GM21367 (cell line): Measurements from ENCODE around the gene TUBB4B.

Experiments used
- ATAC-seq: cut with Tn5 transposase; IDR thresholded peaks from one replicate; pipeline ENCODE4 v1.9.1; 2021; ENCODE audit not compliant: unreplicated experiment

TUBB4B gene

DNA sequence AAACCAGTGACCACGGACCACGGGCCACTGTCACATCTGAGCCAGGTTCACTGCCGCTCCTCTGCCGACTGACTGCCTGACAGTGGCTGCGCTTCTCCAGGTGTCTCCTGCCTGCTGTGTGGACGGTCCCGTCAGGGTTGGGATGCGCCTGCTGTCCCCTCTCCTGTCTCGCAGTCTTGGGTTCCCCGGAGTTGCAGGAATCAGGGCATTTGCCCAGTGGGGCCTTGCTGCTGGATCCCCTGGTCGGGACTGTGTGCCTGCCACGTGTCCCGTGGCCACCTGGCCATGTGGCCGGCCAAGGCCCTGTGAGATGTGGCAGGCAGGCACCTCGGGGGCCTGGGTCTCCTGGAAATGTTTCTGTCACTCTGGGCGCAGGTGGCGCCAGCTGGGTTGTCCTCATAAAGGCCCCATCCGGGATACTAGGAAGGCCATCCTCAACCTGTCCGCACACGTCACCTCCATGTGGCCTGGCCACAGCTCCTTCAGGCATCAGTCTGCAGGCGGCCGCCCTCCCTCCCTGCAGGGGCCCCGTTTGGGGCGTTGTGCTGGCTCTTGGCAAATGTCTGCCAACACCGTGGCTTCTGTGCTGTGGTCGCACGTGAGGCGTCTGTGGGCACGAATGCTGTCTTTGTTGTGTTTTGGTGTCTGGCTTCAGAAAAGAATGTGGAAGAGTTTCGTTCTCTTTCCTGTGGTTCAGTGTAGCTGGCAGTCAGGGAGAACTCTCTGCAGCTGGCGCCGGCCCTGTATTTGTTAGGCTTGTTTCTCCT, 30.0 kb downstream of the TUBB4B start:
- ATAC-seq = no peak

DNA sequence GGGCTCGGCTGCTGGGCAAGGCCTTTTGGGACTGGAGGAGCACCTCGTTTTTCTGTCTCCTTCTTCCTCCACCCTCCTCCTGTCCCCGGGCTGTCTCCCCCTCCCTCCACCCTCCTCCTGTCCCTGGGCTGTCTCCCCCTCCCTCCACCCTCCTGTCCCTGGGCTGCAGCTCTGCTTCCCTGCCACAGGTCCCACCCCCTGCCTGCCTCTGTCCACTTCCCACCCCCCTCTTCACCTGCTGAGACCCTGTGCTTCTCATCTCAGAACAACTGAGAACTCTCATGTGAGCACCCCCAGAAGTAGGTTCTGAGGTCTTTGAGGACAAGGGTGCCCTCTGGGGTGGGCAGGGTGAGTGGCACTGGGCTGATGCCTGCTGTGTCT, 30.6 kb downstream of the TUBB4B start:
- ATAC-seq = no peak

GRCh38 chr9:137272241-137273094, 31.4 kb downstream of the TUBB4B start:
- no peak for ATAC-seq

- ATAC-seq = no peak
Measured at GRCh38 chr9:137273095-137273490, 32.0 kb downstream of the TUBB4B start.

GRCh38 chr9:137273611-137274320, 32.7 kb downstream of the TUBB4B start:
- no peak for ATAC-seq

DNA sequence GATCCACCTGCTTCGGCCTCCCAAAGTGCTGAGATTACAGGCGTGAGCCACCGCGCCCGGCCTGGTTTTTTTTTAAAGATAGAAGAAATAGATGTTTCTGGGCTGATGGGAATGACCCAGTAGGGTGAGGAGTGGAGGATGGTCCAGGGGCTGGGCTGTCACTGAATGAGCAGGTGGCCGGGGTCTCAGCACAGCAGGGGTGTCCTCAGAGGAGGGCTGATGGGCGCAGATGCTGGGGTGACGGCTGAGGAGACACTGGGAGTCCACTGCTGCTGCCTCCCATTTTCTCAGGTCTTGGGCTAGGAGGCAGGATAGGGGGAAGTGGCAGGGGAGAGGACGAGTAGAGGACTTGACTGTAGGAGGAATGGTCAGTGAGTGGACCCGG, 34.1 kb downstream of the TUBB4B start:
- ATAC-seq = no peak

- no peak for ATAC-seq
Measured at GRCh38 chr9:137275588-137276472, 34.7 kb downstream of the TUBB4B start.

GRCh38 chr9:137276473-137277328, 35.6 kb downstream of the TUBB4B start:
- no peak for ATAC-seq

DNA sequence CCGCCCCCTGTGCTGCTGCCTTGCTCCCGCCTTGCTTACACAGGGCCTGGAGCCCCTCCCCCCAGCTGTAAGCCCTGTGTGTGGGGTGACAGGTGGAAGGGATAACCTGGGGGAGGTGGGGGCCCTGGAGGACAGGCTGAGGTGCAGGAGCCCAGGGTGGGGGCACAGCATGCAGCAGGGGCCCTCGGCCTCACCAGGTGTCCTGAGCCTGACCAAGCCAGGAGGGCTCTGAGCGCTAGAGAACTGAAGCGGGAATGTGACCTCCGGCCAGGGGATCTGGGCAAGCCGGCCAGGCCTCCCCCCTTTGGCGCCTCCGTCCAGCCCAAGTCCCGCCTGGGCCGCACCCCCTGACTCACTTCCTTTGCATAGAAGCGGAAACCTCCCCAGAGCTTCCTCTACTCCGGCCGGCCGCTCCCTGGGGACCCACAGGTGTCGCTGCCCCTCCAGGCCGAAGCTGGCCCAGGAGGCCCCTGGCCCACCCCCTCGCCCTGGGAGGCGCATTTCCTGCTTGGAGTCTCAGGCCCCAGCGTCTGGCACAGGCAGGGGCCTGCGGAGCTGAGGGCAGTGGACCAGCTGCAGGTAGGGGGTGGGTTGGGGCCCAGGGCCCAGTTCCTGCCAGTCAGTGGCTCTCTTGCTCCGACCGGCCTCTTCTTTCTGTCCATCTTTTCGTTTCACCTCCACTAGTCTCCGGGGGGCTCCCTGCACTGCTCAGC, 36.4 kb downstream of the TUBB4B start, which contains the start of gene TOR4A:
Gene TOR4A, plus strand, starts transcription at position 398 of the 713 bp plus-strand sequence. CDS start 964 bp downstream, outside the sequence.
- peak; percentile 63 for ATAC-seq

- ATAC-seq = no peak
Measured at GRCh38 chr9:137278061-137278701, 37.1 kb downstream of the TUBB4B start.

GRCh38 chr9:137278721-137279711, 37.9 kb downstream of the TUBB4B start:
- no peak for ATAC-seq

DNA sequence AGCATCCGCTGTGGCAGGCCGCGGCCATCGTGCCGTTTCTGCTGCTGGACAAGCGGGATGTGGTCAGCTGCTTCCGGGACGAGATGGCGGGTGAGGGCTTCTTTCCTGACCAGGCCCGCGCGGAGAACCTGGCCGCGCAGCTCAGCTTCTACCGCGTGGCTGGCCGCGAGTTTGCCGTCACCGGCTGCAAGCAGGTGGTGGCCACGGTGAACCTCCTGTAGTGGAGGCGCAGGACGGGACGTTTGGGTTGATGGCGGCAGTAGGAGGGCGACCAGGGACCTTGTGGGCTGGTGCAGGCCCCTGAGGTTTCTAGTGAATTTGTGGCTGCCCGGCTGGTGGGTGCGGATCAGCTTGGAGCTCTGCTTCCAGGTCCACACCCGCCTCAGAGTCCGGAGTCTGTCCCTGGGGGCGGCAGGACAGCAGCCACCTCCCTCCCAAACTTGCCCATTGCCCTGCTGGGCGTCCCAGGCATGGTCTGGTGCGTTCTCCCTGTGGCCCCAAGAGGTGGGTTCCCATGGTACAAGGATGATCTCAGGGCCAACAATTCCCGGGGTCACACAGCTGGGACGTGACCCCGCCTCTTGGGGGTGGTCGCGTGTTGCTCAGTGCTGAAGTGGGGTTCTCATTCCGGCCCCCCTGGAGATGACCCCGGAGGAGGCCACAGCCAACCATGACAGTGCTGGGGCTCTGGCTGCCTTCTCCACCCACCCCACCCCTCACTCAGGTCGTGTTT, 38.8 kb downstream of the TUBB4B start:
- no peak for ATAC-seq

- ATAC-seq = no peak
Measured at GRCh38 chr9:137280474-137281344, 39.6 kb downstream of the TUBB4B start.

- no peak for ATAC-seq
Measured at GRCh38 chr9:137281345-137282116, 40.4 kb downstream of the TUBB4B start.

DNA sequence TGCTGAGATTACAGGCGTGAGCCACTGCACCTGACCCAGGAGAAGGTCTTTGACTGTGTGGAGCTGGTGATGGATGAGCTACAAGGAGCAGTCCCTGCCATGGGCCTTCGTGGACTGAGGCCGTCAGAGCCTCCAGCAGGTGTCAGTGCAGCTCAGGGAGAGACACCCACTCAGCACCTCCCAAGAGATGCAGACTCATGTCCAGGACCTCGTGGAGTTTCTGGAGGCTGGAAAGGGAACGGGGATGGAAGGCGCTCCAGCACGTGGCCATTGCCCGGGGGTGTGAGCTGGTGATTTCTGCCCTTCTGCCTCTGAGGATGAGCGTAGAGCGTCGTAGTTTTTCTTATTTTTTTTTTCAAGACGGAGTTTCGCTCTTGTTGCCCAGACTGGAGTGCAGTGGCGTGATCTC, 45.9 kb downstream of the TUBB4B start:
- ATAC-seq = no peak
